Testis (tissue), 3 donors: ENCODE measurements around the gene GPS1. TPM values are rescaled to one million over a fixed set of nuclear protein-coding genes. Genes with fewer than 3 reads are reported as not detected.

Experiments used
- DNase-seq: peaks from one replicate; pipeline ENCODE4 v3.0.0-alpha.2; 2019
- H3K27ac ChIP-seq, 2 donors: fragments of 200-600 bp; sonication (generic); one replicate each; pipeline ENCODE4 v1.5.1; 2019
- H3K27me3 ChIP-seq: fragments of 200-600 bp; sonication (generic); one replicate; pipeline ENCODE4 v1.5.1; 2019
- H3K36me3 ChIP-seq: fragments of 200-600 bp; sonication (generic); one replicate; pipeline ENCODE4 v1.5.1; 2017; ENCODE audit warnings: low read depth; ENCODE audit errors: missing control alignments
- H3K4me1 ChIP-seq: fragments of 200-600 bp; sonication (generic); one replicate; pipeline ENCODE4 v1.5.1; 2019
- H3K4me3 ChIP-seq, 2 donors: fragments of 200-600 bp; sonication (generic); one replicate each; pipeline ENCODE4 v1.5.1; 2017 to 2019
- H3K9me3 ChIP-seq: fragments of 200-600 bp; sonication (generic); one replicate; pipeline ENCODE4 v1.5.1; 2017
- POLR2A ChIP-seq: fragments of 450-650 bp; IDR thresholded peaks from one replicate; pipeline ENCODE4 v1.6.1; 2017; ENCODE audit warnings: antibody characterized with exemption, mild to moderate bottlenecking, moderate library complexity
- WGBS, 2 donors: methylation state at CpG; one replicate each; pipeline ENCODE4 v1.1.5; 2018; 5-methylcytosine and 5-hydroxymethylcytosine counted together
- intact Hi-C: fragments of 100-400 bp; cut with DNase I; formaldehyde crosslinking; loops from one replicate; pipeline ENCODE4 v1.15.1; 2023; ENCODE audit warnings: low total_unique reads
- polyA plus RNA-seq: library from polyadenylated mRNA; stranded (reverse); fragments of 350-450 nt; fragmentation: Illumina TruSeq; extraction: RNeasy Lipid Tissue Mini Kit (QIAGEN cat#74804); gene quantifications from one replicate; pipeline ENCODE4 v1.2.3, GENCODE V29; 2014; ENCODE audit warnings: low read depth, low replicate concordance; ENCODE audit not compliant: insufficient read depth
- total RNA-seq, 2 donors: library from RNA; depleted of rRNA; stranded (reverse); fragments of >200 nt; gene quantifications; one replicate each; pipeline ENCODE4 v1.2.3, GENCODE V29; 2016
- TF ChIP-seq, protein P1 (sequence below), 3 experiments: fragments of 450-650 bp in 2 of 3; fragments of 200-600 bp in 1 of 3; sonication (generic) in 1 of 3; IDR thresholded peaks; one replicate each; pipeline ENCODE4 v1.5.1; 2016 to 2019; ENCODE audit warnings: antibody characterized with exemption in 3 of 3, mild to moderate bottlenecking in 2 of 3, moderate library complexity in 1 of 3

The GPS1 gene
- total and polyA plus RNA-seq, 3 donors from 2014 or later, result 170 to 190 (median 178) TPM

DNA sequence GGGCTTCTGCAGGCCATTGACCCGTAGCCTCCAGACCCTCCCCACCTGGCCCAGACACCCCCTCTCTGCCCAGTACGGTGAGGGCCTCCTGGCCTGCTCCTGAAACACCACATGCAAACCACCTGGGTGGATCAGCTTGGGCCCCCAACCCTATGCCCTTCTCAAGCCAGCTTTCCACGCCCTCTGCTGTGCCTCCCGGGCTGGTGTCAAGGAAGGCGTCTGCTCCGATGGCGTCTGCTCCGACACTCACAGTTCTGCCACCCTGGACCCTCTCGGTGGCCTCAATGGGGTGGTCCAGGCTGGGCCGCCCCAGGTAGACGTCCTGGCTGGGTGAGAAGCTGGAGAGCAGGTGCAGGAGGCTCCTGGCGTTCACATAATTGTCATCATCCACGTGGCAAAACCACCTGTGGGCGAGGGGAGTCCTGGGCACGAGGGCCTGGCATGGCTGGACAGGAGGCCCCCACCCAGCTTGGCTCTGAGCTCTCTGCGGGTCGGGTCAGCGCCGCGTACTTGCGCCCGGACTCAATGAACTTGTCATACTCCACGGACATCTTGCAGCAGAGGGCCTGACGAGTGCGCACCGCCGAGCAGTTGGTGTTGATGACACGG, 1.4 kb upstream of the GPS1 start:
- no peak overlapping the region for H3K4me3 ChIP-seq
- 75 to 85% methylated on average over 21 to 28 of the region's 28 CpGs for WGBS, 2 donors
- peak overlapping the region in 1 of 2 donors; percentile 78 for H3K27ac ChIP-seq
- intact Hi-C loops, result no loop called here
- no peak for TF ChIP-seq POLR2A
- TF ChIP-seq, protein P1, sequence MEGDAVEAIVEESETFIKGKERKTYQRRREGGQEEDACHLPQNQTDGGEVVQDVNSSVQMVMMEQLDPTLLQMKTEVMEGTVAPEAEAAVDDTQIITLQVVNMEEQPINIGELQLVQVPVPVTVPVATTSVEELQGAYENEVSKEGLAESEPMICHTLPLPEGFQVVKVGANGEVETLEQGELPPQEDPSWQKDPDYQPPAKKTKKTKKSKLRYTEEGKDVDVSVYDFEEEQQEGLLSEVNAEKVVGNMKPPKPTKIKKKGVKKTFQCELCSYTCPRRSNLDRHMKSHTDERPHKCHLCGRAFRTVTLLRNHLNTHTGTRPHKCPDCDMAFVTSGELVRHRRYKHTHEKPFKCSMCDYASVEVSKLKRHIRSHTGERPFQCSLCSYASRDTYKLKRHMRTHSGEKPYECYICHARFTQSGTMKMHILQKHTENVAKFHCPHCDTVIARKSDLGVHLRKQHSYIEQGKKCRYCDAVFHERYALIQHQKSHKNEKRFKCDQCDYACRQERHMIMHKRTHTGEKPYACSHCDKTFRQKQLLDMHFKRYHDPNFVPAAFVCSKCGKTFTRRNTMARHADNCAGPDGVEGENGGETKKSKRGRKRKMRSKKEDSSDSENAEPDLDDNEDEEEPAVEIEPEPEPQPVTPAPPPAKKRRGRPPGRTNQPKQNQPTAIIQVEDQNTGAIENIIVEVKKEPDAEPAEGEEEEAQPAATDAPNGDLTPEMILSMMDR (IDR thresholded peaks at IDR 0.05), result no peak
- no peaks in the 10 kb centered on the region for H3K9me3 ChIP-seq
- H3K36me3 ChIP-seq, result no peaks in the 10 kb centered on the region
- no peak for DNase-seq
- peaks cover 11% of the 10 kb centered on the region for H3K4me1 ChIP-seq
- H3K27me3 ChIP-seq, result no peaks in the 10 kb centered on the region

DNA sequence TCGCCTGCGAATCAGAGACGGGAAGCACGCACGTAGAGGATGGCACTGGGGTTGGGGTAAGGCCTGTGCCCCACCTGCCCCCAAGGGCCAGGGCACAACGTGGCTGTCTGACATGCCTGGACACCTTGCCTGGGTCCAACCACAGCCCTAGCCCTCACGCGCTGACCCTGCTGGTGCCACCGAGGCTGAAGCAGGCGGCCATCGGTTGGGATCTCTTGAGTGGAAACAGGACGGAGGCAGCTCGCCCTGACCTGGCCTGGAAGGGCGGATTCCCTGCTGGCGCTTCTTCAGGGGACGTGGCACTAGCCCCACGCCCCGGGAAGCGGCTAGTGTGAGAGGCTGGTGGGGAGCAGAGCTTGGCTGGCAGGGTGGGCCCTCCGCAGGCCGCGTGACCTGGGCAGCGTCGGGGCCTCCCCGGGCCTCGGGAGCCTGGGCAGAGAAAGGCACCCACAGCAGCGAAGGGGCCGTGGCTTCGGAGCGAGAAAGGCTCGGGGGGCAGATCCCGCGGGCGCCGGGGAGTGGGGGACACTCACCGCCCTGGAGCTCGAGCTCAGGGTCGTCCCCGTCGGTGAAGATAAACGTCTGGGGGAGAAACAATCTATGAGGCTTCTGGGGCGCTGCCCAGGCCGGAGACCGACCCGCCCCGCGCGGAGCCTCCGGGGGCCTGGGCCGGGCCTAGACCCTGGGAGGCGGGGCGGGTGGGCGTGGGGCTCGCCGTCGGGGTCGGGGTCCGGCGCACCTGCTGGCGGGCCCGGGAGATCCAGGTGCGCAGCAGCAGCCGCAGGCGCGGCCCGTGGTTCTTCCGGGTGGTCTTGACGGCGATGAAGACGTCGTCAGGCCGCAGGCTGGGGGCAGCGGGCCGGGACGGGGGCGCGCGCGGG, 697 bp upstream of the GPS1 start:
- Histone ChIP-seq H3K27me3 (no peaks in the 10 kb centered on the region), H3K4me3 (peak overlapping the region; percentile 72 to 78), H3K9me3 (no peaks in the 10 kb centered on the region), H3K36me3 (no peaks in the 10 kb centered on the region), H3K27ac (peak overlapping the region; percentile 42 to 78), H3K4me1 (peaks cover 11% of the 10 kb centered on the region)
- WGBS, 2 donors, result 10 to 45% methylated on average over 6 to 66 of the region's 79 CpGs
- DNase-seq, result no peak
- TF ChIP-seq, protein P1 (IDR thresholded peaks at IDR 0.05), result no peak
- no peak for TF ChIP-seq POLR2A
- intact Hi-C loops, result no loop called here

DNA sequence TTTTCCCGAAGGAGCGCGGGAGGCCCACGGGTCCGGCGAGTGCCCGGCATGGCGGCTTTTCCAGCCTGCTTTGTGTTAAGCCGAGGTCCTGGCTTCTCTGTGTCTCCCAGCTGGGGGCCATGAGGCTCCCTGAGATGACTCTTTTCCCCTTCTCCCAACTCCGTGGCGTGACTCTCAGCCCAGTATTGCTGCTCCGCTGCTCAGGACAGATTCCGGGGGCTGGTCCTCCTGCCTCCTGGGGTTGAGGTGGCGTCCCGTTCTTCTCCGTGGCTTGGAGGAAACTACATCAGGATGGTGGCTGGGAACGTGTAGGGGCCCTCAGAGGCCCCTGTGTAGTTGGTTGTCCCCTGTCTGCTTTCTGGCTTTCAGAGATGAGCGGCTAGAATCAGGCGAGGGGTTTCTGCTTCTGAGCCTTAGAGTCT, 951 bp downstream of the GPS1 start:
- Histone ChIP-seq H3K4me1 (peaks cover 11% of the 10 kb centered on the region), H3K4me3 (peak overlapping the region; percentile 62 to 78), H3K9me3 (no peaks in the 10 kb centered on the region), H3K27ac (no peak overlapping the region), H3K36me3 (no peaks in the 10 kb centered on the region), H3K27me3 (no peaks in the 10 kb centered on the region)
- TF ChIP-seq, protein P1 (IDR thresholded peaks at IDR 0.05), result no peak
- TF ChIP-seq POLR2A, result no peak
- DNase-seq, result no peak
- WGBS, 2 donors, result 10 to 29% methylated on average over 9 to 19 of the region's 19 CpGs
- intact Hi-C loops, result no loop called here

DNA sequence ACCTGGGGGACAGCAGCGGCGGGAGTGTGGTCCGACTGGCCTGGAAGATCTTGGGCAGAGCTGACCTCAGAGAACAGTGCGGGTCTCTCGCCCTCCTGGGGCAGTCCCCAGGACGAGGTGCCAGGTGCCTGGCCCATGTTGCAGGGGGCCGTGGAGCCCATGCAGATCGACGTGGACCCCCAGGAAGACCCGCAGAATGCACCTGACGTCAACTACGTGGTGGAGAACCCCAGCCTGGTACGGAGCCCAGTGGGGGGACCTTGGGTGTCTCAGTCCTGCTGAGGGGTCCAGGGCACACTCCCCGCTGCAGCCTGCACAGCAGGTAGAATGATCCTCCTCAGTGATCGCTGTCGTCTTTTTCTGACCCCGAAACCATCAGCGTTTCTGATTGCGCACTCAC, 1.4 kb downstream of the GPS1 start:
- no peaks in the 10 kb centered on the region for H3K27me3 ChIP-seq
- H3K9me3 ChIP-seq, result no peaks in the 10 kb centered on the region
- no peak for DNase-seq
- H3K4me1 ChIP-seq, result peaks cover 11% of the 10 kb centered on the region
- intact Hi-C loops, result no loop called here
- no peak for TF ChIP-seq POLR2A
- TF ChIP-seq, protein P1 (IDR thresholded peaks at IDR 0.05), result no peak
- H3K4me3 ChIP-seq, result no peak overlapping the region
- WGBS, 2 donors, result 84 to 88% methylated on average over 6 to 19 of the region's 19 CpGs
- no peak overlapping the region for H3K27ac ChIP-seq
- no peaks in the 10 kb centered on the region for H3K36me3 ChIP-seq
